HG02938 (cell line): Measurements from ENCODE around the gene VTI1B.
A peak's percentile ranks its signal among the peaks of the same experiment; 100 is the strongest.
"Not testable (repeated sequence)": the region's sequence is repeated elsewhere in the genome, so short reads cannot be mapped to it uniquely, and the experiment has no call there.

ENCODE experiments used
- ATAC-seq: cut with Tn5 transposase; IDR thresholded peaks from one replicate; pipeline ENCODE4 v1.9.1; 2021; ENCODE audit warnings: mild to moderate bottlenecking, moderate library complexity; ENCODE audit not compliant: unreplicated experiment

VTI1B gene

DNA sequence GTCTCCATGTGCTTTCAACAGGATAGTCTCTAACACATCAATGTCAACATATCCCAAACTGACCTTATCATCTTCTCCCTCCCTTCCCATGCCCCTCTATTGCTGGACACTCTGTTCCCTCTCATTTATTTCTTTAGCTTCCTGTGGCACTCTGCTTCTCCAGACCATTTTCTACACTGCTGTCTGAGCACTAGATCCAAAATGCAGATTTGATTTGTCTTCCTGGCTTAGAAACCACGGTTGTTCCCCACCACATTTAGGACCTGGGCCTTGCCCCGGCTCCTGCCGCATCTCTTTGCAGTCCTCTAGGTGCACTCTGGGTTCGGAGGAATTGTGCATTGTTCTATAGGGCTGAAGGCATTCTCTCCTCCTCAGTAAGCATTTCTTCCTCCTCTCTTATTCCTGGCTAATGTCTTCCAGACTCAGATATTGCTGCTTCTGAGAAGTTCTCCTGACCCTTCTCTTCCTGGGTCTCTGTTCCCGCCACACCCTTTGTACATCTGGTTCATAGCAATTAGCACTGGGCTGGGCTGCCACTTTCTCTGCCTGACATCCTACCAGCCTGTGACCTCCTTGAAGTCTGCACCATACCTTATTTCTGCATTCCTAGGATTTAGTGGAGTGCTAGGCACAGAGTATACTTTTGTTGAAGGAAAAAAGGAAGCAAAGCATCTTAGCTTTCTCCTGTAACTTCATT lies 40.8 kb downstream of the VTI1B start:
- no peak for ATAC-seq

DNA sequence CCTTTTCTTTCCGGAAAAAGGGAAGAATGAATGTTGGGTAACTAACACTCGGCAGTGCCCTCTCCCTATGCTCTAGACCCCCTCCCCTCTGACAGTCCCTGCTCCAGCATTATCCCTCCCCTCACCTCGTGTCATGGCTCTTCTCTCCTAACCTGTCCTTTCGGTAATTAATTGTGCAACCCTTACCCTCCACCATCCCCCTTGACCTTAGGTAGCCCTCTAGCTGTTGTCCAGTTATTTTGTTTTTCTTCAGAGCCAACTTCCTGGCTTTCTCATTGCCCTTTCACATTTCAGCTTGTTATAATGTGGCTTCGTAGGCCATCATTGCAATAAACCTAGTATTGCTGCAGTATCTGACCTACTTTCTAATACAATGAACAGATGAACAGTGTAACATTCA lies 43.5 kb downstream of the VTI1B start:
- no peak for ATAC-seq

GRCh38 chr14:67630186-67630585 lies 44.2 kb downstream of the VTI1B start:
- ATAC-seq: no peak

GRCh38 chr14:67627519-67627918 lies 46.9 kb downstream of the VTI1B start:
- ATAC-seq: no peak

DNA sequence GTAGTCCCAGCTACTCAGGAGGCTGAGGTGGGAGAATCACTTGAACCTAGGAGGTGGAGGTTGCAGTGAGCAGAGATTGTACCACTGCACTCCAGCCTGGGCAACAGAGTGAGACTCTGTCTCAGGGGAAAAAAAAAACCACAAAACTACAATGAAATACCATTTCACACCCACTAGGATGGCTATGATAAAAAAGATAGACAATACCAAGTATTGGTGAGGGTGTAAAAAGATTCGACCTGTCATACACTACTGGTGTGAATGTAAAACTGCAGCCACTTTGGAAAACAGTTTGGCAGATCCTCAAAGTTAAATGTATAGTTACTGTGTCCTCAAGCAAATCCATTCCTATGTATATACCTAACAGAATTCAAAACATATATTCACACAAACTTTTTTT lies 48.3 kb downstream of the VTI1B start:
- not testable (repeated sequence) for ATAC-seq

GRCh38 chr14:67623114-67623513 lies 51.3 kb downstream of the VTI1B start:
- ATAC-seq: no peak

- ATAC-seq: no peak
Observed at GRCh38 chr14:67622675-67623074, 51.8 kb downstream of the VTI1B start.

DNA sequence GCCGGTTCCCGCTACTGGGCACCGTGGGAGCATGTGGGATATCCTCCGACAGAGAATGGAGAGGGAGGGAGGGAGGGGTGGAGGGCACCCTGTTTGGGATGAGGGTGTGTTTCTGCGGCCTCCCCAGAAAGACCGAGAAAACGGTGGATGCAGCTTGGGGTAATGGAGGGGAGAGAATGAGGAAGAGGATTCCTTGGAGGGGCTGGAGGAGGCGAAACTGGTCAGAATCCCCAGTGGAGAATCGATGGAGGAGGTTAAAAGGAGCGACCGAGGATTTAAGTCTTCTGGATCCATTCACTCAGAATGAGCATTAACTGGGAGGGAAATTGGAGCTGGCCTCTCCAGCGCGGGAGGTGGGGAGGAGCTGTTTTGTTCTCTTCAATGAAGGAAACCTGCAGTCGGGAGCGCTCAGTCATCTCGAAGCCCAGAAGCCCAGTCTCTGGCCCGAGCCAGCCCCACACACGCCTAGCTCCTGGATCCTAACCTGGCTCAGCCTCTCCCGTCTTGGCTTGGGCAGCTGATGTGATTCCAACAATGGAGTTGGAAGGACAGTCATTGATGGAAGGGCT lies 54.1 kb downstream of the VTI1B start:
- ATAC-seq: no peak

GRCh38 chr14:67619446-67620216 lies 54.8 kb downstream of the VTI1B start, which contains the start of gene ARG2:
ARG2 (plus strand) TSS chr14:67619920; CDS start chr14:67619978, 58 bp downstream.
- peak; percentile 76 for ATAC-seq

DNA sequence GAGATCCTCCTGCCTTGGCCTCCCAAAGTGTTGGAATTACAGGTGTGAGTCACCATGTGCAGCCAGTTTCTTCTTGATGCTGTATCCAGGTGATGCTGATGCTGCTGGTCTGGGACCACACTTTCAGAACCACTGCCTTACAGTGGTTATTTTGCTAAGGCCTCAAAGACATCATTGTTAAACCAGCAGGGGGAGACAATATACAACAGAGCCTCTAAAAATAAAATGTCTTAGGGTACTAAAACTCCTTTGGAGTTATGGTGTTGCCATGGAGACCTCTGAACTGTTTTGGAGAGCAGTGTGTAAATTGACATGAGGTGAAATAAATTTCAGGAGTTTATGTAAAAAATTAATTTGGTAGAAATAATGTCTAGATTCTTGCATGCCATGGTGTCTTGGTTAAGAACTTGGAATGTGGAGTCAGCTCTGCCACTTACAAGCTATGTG lies 55.8 kb downstream of the VTI1B start:
- peak; percentile 37 for ATAC-seq

GRCh38 chr14:67610491-67610890 lies 63.9 kb downstream of the VTI1B start:
- ATAC-seq: no peak

- no peak for ATAC-seq
Observed at GRCh38 chr14:67609642-67610310, 64.7 kb downstream of the VTI1B start.

DNA sequence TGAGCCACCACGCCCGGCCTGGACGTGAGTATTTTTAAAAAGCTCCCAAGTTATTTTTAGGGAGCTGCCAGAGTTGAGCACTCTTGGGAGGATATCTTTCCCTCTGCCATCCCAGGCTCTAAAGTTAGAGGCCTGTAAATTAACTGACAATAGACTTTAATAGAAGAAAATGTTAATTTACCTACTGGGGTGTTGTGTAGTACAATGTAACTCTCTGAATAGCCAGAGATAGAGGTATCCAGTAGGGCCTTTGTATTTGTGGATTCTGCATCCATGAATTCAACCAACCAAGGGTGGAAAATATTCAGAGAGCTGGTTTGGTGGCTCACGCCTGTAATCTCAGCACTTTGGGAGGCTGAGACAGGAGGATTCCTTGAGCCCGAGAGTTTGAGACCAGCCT lies 66.8 kb downstream of the VTI1B start:
- no peak for ATAC-seq

DNA sequence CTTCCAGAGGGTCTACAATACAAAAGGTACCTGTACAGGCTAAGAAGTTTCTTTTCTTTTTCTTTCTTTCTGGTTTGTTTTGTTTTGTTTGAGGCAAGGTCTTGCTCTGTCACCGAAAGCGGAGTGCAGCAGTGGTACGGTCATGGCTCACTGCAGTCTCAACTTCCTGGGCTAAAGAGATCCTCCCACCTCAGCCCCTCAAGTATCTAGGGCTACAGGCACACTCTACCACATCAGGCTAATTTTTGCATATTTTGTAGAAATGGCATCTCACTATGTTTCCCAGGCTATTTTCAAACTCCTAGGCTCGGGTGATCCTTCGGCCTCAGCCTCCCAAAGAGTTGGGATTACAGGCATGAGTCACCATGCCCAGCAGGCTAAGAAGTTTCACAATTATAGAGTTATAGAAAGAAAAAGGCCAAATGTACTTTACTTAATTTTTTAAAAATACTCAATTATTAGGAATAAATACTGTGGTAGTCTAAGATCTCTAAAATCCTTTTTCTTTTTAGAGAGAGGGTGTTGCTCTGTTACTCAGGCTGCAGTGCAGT lies 71.4 kb downstream of the VTI1B start:
- peak; percentile 77 for ATAC-seq

DNA sequence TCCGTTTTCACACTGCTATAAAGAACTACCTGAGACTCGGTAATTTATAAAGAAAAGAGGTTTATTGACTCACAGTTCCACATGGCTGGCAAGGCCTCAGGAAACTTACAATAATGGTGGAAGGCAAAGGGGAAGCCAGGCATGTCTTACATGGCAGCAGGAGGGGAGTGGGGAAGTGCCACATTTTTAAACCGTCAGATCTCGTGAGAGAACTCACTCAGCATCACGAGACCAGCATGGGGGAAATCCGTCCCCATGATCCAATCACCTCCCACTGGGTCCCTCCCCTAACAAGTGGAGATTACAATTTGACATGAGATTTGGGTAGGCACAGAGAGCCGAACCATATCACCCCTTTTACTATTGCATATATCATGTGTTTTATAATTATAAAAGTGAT lies 72.4 kb downstream of the VTI1B start:
- ATAC-seq: no peak

DNA sequence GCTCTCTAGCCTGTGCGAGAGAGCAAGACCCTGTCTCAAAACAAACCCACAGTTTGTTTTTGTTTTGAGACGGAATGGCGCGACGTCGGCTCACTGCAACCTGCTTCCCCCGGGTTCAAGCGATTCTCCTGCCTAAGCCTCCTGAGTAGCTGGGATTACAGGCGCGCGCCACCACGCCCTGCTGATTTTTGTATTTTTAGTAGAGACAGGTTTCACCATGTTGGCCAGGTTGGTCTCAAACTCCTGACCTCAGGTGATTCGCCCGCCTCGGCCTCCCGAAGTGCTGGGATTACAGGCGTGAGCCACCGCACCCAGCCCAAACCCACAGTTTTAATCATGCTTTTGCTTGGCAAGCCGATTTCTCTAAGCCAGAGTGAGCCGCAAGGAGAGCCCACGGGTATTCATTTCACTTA lies 73.9 kb downstream of the VTI1B start:
- not testable (repeated sequence) for ATAC-seq

DNA sequence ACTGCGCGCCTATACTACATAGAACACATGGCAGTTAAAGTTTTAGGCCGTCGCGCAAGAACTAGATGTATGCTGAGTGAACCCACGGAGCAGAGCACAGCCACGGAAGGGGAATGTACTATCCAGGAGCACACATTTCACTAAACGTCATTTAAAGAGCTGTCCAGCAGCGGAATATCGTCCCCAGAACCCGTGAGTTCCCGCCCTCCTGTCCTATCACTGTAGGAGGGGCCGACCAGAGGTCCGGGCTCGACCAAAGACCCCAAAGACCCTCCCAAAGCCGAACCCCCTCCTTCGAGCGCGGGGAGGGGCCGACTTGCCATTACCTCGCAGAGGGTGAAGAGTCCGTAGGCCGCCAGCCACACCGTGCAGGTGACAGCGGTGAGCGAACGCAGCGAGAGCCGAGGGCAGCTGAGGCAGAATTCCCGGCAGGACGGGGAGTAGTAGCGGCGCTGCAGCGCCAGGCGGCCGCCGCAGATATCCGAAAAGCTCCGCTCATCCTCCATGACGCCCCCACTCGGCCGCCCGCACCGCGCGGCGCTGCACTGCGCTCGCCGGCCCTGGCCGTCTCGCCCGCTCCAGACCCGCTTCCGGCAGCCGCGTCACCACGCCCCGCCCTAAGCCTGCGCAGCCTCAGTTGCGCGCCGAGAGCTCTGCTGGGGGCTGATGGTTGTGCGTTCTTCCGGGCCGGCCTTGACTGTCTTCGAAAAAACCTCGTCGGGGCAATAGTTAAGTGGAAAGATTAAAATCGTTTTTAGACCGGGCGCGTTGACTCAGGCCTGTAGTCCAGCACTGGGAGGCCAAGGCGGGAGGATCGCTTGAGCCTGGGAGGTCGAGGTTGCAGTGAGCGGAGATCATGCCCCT lies 74.5 kb downstream of the VTI1B start, which contains the start of gene PIGH:
Gene PIGH (minus strand): TSS at position 571 of the 864 bp plus-strand sequence. CDS start 65 bp downstream, at position 506.
- peak; percentile 78 for ATAC-seq
